NCI-H510A treated with DMSO at 0.1 percent for 48 hours (cell line): ENCODE data around the gene PSMA6.
"Not testable (repeated sequence)": the region's sequence is repeated elsewhere in the genome, so short reads cannot be mapped to it uniquely, and the experiment has no call there.

ENCODE experiments used
- DNase-seq: peaks from one replicate; lab custom pipeline; 2025; lab: John Stamatoyannopoulos, UW

The PSMA6 gene

DNA sequence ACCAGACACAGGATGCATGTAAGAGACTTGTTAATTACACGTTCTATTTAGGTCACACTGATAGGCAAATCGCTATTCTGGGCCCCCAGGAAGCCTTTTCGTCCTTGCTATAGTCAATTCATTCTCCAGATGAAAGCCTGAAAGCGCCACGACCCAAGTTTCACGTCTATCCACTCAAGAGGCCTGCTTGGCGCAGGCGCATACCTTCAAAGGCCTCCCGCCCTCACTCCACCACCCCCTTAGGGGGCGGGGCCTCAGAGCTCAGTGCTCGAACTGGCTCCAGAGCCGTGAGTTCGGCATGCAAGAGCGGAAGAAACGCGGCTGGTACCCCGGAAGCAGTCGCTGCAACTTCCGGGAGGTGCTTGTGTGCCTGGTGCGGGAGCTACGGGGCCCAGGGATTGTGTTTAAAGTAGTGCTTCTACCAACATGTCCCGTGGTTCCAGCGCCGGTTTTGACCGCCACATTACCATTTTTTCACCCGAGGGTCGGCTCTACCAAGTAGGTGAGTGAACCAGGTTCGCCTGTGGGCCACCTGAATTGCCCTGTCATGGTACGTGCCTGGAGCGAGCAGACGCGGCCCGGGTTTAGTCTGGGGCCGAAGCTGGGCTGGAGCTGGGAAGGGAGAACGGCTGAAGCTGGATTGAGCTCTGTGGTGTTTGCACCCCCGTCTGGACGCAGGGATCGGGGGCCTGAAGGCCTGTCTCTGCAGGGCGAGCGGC is at the start of gene PSMA6:
PSMA6 (plus strand) TSS at position 332 of the 719 bp plus-strand sequence; CDS start at position 427, 95 bp downstream.
- peak; percentile 99 for DNase-seq

- no peak for DNase-seq
Measured at GRCh38 chr14:35242599-35243311, 49.4 kb upstream of the PSMA6 start.

GRCh38 chr14:35243956-35244355 is 48.2 kb upstream of the PSMA6 start:
- no peak for DNase-seq

DNA sequence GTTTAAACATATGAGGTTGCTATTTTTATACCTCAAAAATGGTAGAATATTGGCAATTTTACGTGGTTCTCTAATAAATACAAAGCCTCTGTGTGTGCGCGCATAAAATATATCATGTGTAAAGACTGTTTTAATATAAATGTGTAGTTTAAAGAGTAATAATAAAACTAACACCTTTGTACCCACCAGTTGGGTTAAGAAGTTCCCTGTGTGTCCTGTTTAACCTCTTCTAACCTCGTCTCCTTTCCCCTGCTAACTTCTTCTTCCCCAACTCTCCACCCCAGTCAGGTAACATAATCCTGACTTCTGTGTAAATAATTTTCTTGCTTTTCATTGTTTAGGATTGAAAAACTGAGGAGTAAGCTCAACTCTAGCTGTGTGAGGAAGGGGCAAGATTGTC is 47.6 kb upstream of the PSMA6 start:
- no peak for DNase-seq

DNA sequence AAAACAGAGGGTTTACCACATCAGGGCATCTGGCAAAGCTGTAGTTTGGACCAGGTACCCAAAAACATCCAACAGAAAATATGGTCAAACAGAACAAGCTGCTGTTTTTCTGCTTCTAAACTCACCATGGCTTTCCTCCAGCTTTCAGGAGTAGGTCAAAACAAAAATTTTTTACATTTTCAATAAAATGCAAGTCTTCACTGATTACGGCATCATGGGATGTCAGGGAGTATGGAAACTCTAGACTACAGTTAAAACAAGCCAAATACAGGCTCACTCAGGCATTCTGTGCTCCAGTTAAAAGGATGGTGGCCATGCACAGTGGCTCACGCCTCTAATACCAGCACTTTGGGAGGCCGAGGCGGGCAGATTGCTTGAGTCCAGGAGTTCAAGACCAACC is 47.1 kb upstream of the PSMA6 start:
- no peak for DNase-seq

DNA sequence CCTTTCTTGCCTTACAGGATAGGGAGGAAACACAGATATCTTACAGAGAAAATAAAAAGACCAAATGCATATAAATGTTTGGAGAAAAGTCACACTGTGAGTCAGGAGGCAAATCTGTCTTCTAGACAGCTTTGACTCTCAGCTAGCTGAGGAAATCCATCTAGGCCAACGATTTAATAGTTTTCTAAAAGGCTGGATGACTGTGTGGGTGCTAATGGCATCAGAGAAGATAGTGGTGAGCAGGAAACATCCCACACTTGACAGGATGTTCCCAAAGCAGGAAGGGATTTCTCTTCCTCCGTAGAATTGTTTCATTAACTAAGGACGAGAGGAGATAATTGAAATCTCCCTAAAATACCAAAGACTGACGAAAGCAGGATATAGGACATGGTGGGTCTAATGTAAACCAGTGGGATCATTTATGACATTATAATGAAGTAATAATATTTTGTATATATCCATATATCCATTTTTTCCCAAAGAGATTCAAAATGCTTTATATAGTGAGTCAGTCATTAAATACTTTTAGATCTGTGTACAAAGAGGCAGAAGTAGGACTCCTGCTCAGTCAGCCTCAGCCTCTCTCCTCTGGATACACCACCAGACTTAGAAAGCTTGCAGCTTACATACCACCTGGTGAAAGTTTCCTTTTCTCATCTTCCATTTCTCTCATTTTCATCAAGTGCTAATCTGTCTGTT is 44.3 kb upstream of the PSMA6 start:
- no peak for DNase-seq

- DNase-seq = no peak
Measured at GRCh38 chr14:35248476-35248788, 43.8 kb upstream of the PSMA6 start.

DNA sequence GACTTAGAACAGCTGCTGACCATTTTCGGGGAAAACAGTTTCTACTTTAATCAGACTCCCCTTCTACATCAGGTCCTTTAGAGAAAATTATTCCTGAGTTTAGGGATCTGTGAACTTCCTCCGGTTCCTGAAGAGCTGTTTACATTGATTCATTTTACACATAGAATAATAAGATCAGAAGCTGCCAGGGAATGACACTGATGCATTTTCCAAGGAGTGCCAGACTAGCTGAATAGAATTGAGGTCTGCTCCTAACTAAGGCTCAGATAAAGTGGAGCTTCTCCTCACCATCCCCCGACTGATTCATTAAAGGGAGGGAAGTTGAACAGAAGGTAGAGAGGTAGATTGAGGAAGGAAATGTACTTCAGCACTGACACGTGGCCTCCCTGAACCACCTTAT is 41.9 kb upstream of the PSMA6 start:
- no peak for DNase-seq

DNA sequence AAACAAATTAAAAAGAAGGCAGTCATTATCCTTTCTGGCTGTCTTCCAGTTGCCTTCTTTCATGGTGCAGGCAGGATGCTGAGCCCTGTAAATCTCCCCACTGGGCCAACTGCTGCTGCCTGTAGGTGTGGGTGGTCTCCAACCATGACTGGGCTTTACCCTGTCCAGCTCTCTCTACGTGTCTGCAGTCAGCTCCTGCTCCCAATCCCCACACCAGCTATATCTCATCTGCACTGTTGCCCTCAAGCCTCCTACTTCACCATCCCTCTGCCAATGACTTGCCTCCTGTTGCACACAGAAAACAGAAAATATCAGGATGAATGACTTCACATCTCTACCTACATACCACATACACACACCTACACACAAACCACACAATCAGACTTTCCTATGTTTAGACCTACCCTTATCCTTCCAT is 39.7 kb upstream of the PSMA6 start:
- DNase-seq = no peak

- not testable (repeated sequence) for DNase-seq
Measured at GRCh38 chr14:35253056-35253455, 39.1 kb upstream of the PSMA6 start.

GRCh38 chr14:35254034-35254622 is 38.1 kb upstream of the PSMA6 start:
- DNase-seq = not testable (repeated sequence)

GRCh38 chr14:35254736-35255135 is 37.4 kb upstream of the PSMA6 start:
- DNase-seq = no peak

DNA sequence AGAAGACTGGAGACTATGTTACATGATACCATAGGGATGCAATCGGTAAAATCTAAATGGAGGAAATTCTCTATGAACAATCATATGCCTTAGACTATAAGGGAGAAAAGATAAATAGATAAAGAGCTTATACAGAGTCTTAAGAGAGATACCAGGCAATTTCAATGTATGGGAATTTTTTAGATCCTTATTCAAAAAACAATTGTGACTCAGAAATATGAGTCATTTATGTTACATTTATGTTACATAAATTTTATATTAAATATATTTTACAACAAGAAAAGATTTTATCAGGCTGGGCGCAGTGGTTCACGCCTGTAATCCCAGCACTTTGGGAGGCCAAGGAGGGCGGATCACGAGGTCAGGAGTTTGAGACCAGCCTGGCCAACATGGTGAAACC is 36.5 kb upstream of the PSMA6 start:
- DNase-seq = no peak

DNA sequence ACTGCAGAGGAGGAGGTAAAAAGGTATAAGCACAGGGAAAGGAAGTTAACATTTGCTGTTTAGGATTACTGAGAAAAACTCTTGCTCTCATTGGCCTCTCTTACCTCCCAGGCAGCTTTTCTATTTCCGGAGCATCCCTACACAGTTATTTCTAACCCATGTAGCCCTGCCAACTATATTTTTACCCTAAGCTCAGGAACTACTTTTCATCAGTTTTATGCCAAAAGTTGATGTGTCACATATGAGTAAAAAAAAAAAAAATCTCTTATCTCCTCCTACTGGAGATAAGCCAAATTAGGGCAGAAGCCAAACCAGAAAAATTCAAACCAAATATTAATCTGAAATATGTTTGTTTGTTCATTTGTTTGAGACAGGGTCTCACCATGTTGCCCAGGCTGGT is 34.4 kb upstream of the PSMA6 start:
- DNase-seq = no peak

DNA sequence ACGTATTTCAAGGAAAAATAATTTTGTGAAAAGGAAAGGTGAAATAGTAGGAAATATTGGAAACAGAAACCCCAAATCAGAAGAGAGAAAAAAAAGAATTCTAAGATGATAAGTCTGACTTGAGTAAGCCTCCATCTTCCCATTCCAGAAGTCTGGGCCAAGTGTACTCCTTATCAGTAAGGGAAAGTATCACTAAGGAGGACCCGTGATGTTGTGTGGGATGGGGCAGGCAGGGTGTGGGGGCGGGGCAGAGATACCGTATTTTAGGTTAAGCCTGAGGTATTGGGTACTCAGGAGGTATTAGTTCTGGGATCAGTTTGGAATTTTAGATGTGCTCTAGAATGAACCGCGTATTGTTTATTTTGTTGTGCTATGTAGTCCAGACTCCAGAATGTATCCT is 33.8 kb upstream of the PSMA6 start:
- DNase-seq = no peak

GRCh38 chr14:35261774-35262173 is 30.4 kb upstream of the PSMA6 start:
- DNase-seq = no peak

DNA sequence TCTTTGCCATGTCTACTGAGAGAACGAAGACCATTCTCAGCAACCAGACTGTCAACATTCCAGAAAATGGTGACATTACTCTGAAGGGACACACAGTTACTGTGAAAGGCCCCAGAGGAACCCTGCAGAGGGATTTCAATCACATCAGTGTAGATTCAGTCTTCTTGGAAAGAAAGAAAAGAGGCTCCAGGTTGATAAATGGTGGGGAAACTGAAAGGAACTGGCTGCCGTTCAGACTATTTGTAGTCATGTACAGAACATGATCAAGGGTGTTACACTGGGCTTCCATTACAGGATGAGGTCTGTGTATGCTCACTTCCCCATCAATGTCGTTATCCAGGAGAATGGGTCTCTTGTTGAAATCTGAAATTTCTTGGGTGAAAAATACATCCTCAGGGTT is 29.7 kb upstream of the PSMA6 start:
- no peak for DNase-seq

GRCh38 chr14:35268946-35269345 is 23.2 kb upstream of the PSMA6 start:
- no peak for DNase-seq

DNA sequence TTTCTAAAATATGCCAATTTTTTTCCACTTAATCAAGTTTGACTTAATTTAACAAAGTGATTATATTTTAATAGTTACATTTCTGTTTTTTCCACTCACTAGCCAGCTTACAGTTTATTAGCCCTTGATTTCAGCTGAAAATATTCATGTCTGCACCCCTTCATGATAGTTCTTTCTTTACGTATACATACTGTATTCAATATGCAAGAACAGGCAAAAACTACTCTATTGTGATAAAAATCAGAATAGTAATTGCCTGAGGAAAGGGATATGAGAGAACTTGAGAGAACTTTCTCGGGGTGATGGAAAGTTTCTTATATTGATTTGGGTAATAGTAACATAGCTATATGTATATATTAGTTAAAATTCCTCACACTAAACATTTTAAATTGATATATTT is 17.4 kb upstream of the PSMA6 start:
- no peak for DNase-seq

DNA sequence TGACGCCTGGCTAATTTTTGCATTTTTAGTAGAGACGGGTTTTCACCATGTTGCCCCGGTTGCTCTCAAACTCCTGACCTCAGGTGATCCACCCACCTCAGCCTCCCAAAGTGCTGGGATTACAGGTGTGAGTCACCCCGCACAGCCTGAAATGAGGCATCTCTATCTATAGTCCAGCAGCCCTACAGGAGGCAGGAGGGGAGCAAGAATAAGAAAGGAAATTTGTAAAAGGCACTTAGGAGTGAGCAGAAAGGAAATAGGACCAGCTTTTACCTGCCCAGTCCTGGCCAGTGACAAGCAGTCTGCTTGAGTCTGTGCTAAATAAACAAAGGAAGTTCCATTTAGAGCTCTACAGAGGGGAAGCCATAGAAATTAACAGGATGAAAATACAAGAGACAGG is 15.0 kb upstream of the PSMA6 start:
- DNase-seq = peak; percentile 89

- no peak for DNase-seq
Measured at GRCh38 chr14:35279369-35279768, 12.8 kb upstream of the PSMA6 start.

DNA sequence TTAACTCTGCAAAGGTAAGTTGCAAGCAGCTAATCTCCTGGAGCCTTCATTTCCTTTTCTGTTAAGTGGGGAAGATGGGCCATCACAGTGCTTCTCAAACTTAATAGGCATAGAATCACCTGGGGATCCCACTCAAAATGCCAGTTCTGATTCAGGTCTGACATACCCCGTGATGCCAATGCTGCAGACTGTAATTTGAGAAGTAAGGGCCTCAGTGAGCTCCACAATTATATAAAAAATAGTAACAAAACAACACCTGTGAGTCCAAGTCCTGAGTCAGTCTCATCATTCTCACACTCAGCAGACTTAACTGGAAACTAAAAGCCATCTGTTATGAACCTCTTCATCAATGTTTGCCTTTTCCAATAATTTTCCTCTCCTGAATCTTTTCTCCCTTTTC is 10.8 kb upstream of the PSMA6 start:
- DNase-seq = no peak

GRCh38 chr14:35284506-35284905 is 7.7 kb upstream of the PSMA6 start:
- no peak for DNase-seq
